Spleen (tissue), 7 donors: Measurements from ENCODE around the gene PIAS1.
"Not testable (repeated sequence)": the region's sequence is repeated elsewhere in the genome, so short reads cannot be mapped to it uniquely, and the experiment has no call there.

ENCODE experiments used
- CTCF ChIP-seq, 11 experiments: fragments of 200-600 bp in 7 of 11; fragments of 450-650 bp in 4 of 11; sonication (generic) in 4 of 11; IDR thresholded peaks in 8 of 11; conservative IDR thresholded peaks in 3 of 11; 1 replicate in 7 of 11; 2 replicates in 4 of 11; pipeline versions ENCODE4 v1.4.0 to v1.8.0; 2016 to 2021; ENCODE audit warnings: antibody characterized with exemption in 11 of 11, inconsistent platforms in 4 of 11, mild to moderate bottlenecking in 1 of 11
- POLR2AphosphoS5 ChIP-seq, 3 donors: sonication (generic); formaldehyde crosslinking; IDR thresholded peaks; one replicate each; pipeline ENCODE4 v1.5.1; 2017; ENCODE audit warnings: antibody characterized with exemption in 3 of 3
- donor health status: DM: no; HTN: no; CAD: no; lungs with moderate emphysema.
- donor health status: DM: no; HTN: no; CAD: no.
- donor health status: DM: no; HTN: no; CAD: no.

- TF ChIP-seq CTCF (IDR thresholded peaks at IDR 0.05 in 8 of 11, conservative IDR thresholded peaks at IDR 0.05 in 3 of 11); POLR2AphosphoS5 (IDR thresholded peaks at IDR 0.05): not testable (repeated sequence)
These were observed 180.4 kb downstream of the PIAS1 start for GRCh38 chr15:68234520-68234919.
